H1 (cell line): ENCODE results near the gene TPD52L1. TPM values are rescaled to one million over a fixed set of nuclear protein-coding genes. Genes with fewer than 3 reads are reported as not detected.

Source experiments
- CTCF ChIA-PET: fragments of 300-600 bp; sonication (Branson Sonifier 250); formaldehyde crosslinking; loops from one replicate; lab custom pipeline; 2021; ENCODE audit not compliant: partially characterized antibody; lab: Charles Lee
- POLR2A ChIA-PET: fragments of 300-600 bp; sonication (Branson Sonifier 250); formaldehyde crosslinking; loops from one replicate; lab custom pipeline; 2021; ENCODE audit warnings: inconsistent platforms; ENCODE audit not compliant: partially characterized antibody; lab: Charles Lee
- DNase-seq, 2 experiments: peaks; one replicate each; pipeline versions ENCODE4 v3.0.0 to v3.0.0-alpha.2; 2010 to 2022; ENCODE audit warnings: low spot score in 2 of 2, low read depth in 1 of 2, mixed read lengths in 1 of 2
- FAIRE-seq: peaks from 2 replicates; lab custom pipeline; 2011; peaks lifted over from hg19 to GRCh38; lab: Jason Lieb, UNC
- H2AFZ ChIP-seq: 2 replicates; pipeline ENCODE4 v1.8.1; 2012; ENCODE audit warnings: low read length, inconsistent platforms
- H2AK5ac ChIP-seq: 2 replicates; pipeline ENCODE4 v1.6.1; 2013; ENCODE audit warnings: low read depth, low read length
- H2BK120ac ChIP-seq: replicated peaks from 2 replicates; pipeline ENCODE3; 2013; ENCODE audit warnings: low read depth, low read length, inconsistent platforms
- H2BK12ac ChIP-seq: 2 replicates; pipeline ENCODE4 v1.6.1; 2013; ENCODE audit warnings: low read depth, low read length
- H2BK15ac ChIP-seq: 2 replicates; pipeline ENCODE4 v1.6.1; 2013; ENCODE audit warnings: low read length
- H2BK20ac ChIP-seq: 2 replicates; pipeline ENCODE4 v1.6.1; 2013; ENCODE audit warnings: low read length
- H2BK5ac ChIP-seq: 2 replicates; pipeline ENCODE4 v1.6.1; 2013; ENCODE audit warnings: low read depth, low read length
- H3K14ac ChIP-seq: 2 replicates; pipeline ENCODE4 v1.6.1; 2013; ENCODE audit warnings: inconsistent platforms; ENCODE audit not compliant: insufficient read length
- H3K18ac ChIP-seq: 2 replicates; pipeline ENCODE4 v1.6.1; 2013; ENCODE audit warnings: low read length; ENCODE audit errors: extremely low read depth
- H3K23ac ChIP-seq: 2 replicates; pipeline ENCODE4 v1.6.1; 2013; ENCODE audit warnings: inconsistent platforms; ENCODE audit not compliant: insufficient read length
- H3K23me2 ChIP-seq: 2 replicates; pipeline ENCODE4 v1.6.1; 2013; ENCODE audit warnings: low read depth, low read length
- H3K27ac ChIP-seq: 2 replicates; pipeline ENCODE4 v1.6.1; 2011; ENCODE audit warnings: low read depth, low read length, inconsistent platforms
- H3K27me3 ChIP-seq, 4 experiments: replicated peaks in 1 of 4; 1 replicate in 1 of 4; 2 replicates in 3 of 4; pipeline versions ENCODE4 v1.6.1 to v1.8.1; 2011 to 2013; ENCODE audit warnings: low read length in 3 of 4, mild to moderate bottlenecking in 3 of 4, inconsistent platforms in 2 of 4, mixed read lengths in 2 of 4, moderate library complexity in 1 of 4; ENCODE audit not compliant: control insufficient read depth in 3 of 4, insufficient read depth in 3 of 4; ENCODE audit errors: extremely low read depth in 1 of 4
- H3K36me3 ChIP-seq, 4 experiments: 2 replicates each; pipeline versions ENCODE4 v1.6.1 to v1.8.1; 2011 to 2013; ENCODE audit warnings: mild to moderate bottlenecking in 4 of 4, low read length in 3 of 4, moderate library complexity in 2 of 4, control low read depth in 1 of 4, inconsistent platforms in 1 of 4; ENCODE audit not compliant: insufficient read depth in 4 of 4, control insufficient read depth in 2 of 4
- H3K4ac ChIP-seq: replicated peaks from 2 replicates; pipeline ENCODE3; 2013; ENCODE audit warnings: low read length, low read depth, mixed read lengths, inconsistent platforms; ENCODE audit not compliant: insufficient read length
- H3K4me1 ChIP-seq, 4 experiments: replicated peaks in 1 of 4; 1 replicate in 1 of 4; 2 replicates in 3 of 4; pipeline versions ENCODE4 v1.6.1 to v1.8.1; 2011 to 2013; ENCODE audit warnings: low read length in 3 of 4, inconsistent platforms in 2 of 4, mixed read lengths in 1 of 4; ENCODE audit not compliant: insufficient read depth in 4 of 4, control insufficient read depth in 3 of 4
- H3K4me2 ChIP-seq, 2 experiments: 2 replicates each; pipeline versions ENCODE4 v1.6.1 to v1.8.1; 2011 to 2013; ENCODE audit warnings: low read depth in 2 of 2, low read length in 2 of 2, control low read depth in 1 of 2, inconsistent platforms in 1 of 2, mild to moderate bottlenecking in 1 of 2; ENCODE audit not compliant: insufficient read depth in 1 of 2
- H3K4me3 ChIP-seq, 4 experiments: fragments of 200-600, 300-600 bp in 1 of 4; sonication (generic), shearing (Covaris generic), sonication (Bioruptor Twin) in 1 of 4; 2 replicates each; pipeline versions ENCODE4 v1.5.1 to v1.8.1; 2011 to 2016; ENCODE audit warnings: low read length in 4 of 4, low read depth in 3 of 4, control low read depth in 2 of 4, inconsistent platforms in 2 of 4, mild to moderate bottlenecking in 2 of 4, mixed read lengths in 1 of 4, moderate library complexity in 1 of 4; ENCODE audit not compliant: insufficient read depth in 2 of 4; ENCODE audit errors: extremely low read depth in 1 of 4
- H3K56ac ChIP-seq: replicated peaks from 2 replicates; pipeline ENCODE3; 2013; ENCODE audit warnings: low read depth, mild to moderate bottlenecking, mixed read lengths, low read length, inconsistent platforms; ENCODE audit not compliant: insufficient read length
- H3K79me1 ChIP-seq: 2 replicates; pipeline ENCODE4 v1.6.1; 2013; ENCODE audit warnings: low read depth, low read length, control low read depth
- H3K79me2 ChIP-seq, 2 experiments: 2 replicates each; pipeline versions ENCODE4 v1.6.1 to v1.8.1; 2012 to 2013; ENCODE audit warnings: low read length in 2 of 2, mild to moderate bottlenecking in 2 of 2, inconsistent platforms in 1 of 2; ENCODE audit not compliant: insufficient read depth in 2 of 2, control insufficient read depth in 1 of 2
- H3K9ac ChIP-seq, 4 experiments: replicated peaks in 1 of 4; 1 replicate in 1 of 4; 2 replicates in 3 of 4; pipeline versions ENCODE4 v1.6.1 to v1.8.1; 2011 to 2013; ENCODE audit warnings: low read depth in 3 of 4, low read length in 3 of 4, control low read depth in 2 of 4, mild to moderate bottlenecking in 2 of 4, moderate library complexity in 2 of 4, inconsistent platforms in 1 of 4; ENCODE audit errors: extremely low read depth in 1 of 4
- H3K9me3 ChIP-seq, 2 experiments: 2 replicates each; pipeline versions ENCODE4 v1.6.1 to v1.8.1; 2012 to 2013; ENCODE audit warnings: mild to moderate bottlenecking in 2 of 2, moderate library complexity in 2 of 2, control low read depth in 1 of 2, inconsistent platforms in 1 of 2, low read depth in 1 of 2, low read length in 1 of 2, mixed read lengths in 1 of 2; ENCODE audit not compliant: insufficient read depth in 2 of 2
- H4K20me1 ChIP-seq, 2 experiments: replicated peaks in 1 of 2; 2 replicates each; pipeline versions ENCODE3 to v1.8.1; 2011 to 2013; ENCODE audit warnings: inconsistent platforms in 2 of 2, low read length in 2 of 2, mild to moderate bottlenecking in 1 of 2; ENCODE audit not compliant: insufficient read depth in 2 of 2, control insufficient read depth in 1 of 2
- H4K5ac ChIP-seq: 2 replicates; pipeline ENCODE4 v1.6.1; 2013; ENCODE audit warnings: low read length, low read depth, mixed read lengths, inconsistent platforms; ENCODE audit not compliant: insufficient read length
- H4K8ac ChIP-seq: 2 replicates; pipeline ENCODE4 v1.8.0; 2013; ENCODE audit warnings: mild to moderate bottlenecking, moderate library complexity, low read length, inconsistent platforms; ENCODE audit not compliant: insufficient read depth; ENCODE audit errors: extremely low read depth
- H4K91ac ChIP-seq: replicated peaks from 2 replicates; pipeline ENCODE3; 2013; ENCODE audit warnings: low read length, mixed read lengths, inconsistent platforms; ENCODE audit not compliant: insufficient read length
- ATF3 ChIP-seq: IDR thresholded peaks from 2 replicates; pipeline ENCODE4 v1.6.1; 2011; ENCODE audit warnings: low read depth, mild to moderate bottlenecking, low read length; ENCODE audit not compliant: insufficient read depth
- BRCA1 ChIP-seq: IDR thresholded peaks from 2 replicates; pipeline ENCODE4 v1.6.1; 2012; ENCODE audit warnings: low read depth, low read length, improper control_type of control experiment
- CREB1 ChIP-seq: IDR thresholded peaks from 2 replicates; pipeline ENCODE4 v1.6.1; 2012; ENCODE audit warnings: inconsistent platforms
- MAX ChIP-seq: IDR thresholded peaks from 2 replicates; pipeline ENCODE4 v1.6.1; 2012; ENCODE audit warnings: inconsistent platforms
- TAF7 ChIP-seq: optimal IDR thresholded peaks from 2 replicates; pipeline ENCODE3; 2011; ENCODE audit warnings: low read depth, mild to moderate bottlenecking, inconsistent platforms, low read length, moderate library complexity, borderline replicate concordance
- WGBS, 2 experiments: shearing (Covaris generic) in 1 of 2; methylation state at CpG; one replicate each; pipeline versions ENCODE4 v1.1.6 to v1.1.7; 2013 to 2015; ENCODE audit warnings: low lambda C conversion rate in 2 of 2, mixed read lengths in 2 of 2, inconsistent platforms in 1 of 2, low coverage in 1 of 2, missing lambda C conversion rate in 1 of 2; ENCODE audit not compliant: insufficient replicate concordance in 2 of 2, insufficient coverage in 1 of 2, insufficient read length in 1 of 2; ENCODE audit errors: extremely low coverage in 1 of 2, missing lambda C conversion rate in 1 of 2; 5-methylcytosine and 5-hydroxymethylcytosine counted together
- polyA plus RNA-seq, 7 experiments: library from polyadenylated mRNA; depleted of rRNA in 3 of 7; stranded (reverse) in 5 of 7; unstranded in 2 of 7; fragments of >200 nt in 5 of 7; fragments of 200-250 nt in 2 of 7; gene quantifications; 1 replicate in 5 of 7; 2 replicates in 1 of 7; 4 replicates in 1 of 7; pipeline versions ENCODE4 v1.2.1 to v1.2.3, GENCODE V29; 2011 to 2013; ENCODE audit warnings: missing spikeins in 2 of 7, mixed read lengths in 2 of 7
- total RNA-seq: library from RNA; stranded (reverse); fragmentation: NEBNext Ultra II Directional; extraction: Animal tissue kit (Norgen Biotek cat#: 25700); gene quantifications from 2 replicates; pipeline ENCODE4 v1.2.1, GENCODE V29; 2021

Gene TPD52L1
- total and polyA plus RNA-seq, 2 of the 8 experiments (the other 6 are each of a cell fraction or from before 2014, with no cell fraction given), result 7.4 to 14.2 TPM

- Histone ChIP-seq H3K36me3 (no peaks in the 10 kb centered on the region), H3K23me2 (peaks cover 13% of the 10 kb centered on the region; the same call in 1 of the 2 replicates), H3K9ac (no peak overlapping the region), H3K27ac (no peak overlapping the region), H3K23ac (no peak overlapping the region), H2BK20ac (no peak overlapping the region), H4K20me1 (no peaks in the 10 kb centered on the region), H3K4me1 (peaks cover 0 to 3% (median 1%) of the 10 kb centered on the region in 4 experiments; a peak in 2 of 7 replicates), H3K4me3 (no peak overlapping the region), H4K91ac (no peak overlapping the region), H3K18ac (no peak overlapping the region), H3K56ac (no peak overlapping the region), H3K79me1 (no peaks in the 10 kb centered on the region), H3K4me2 (no peak overlapping the region), H3K27me3 (peaks cover 0 to 23% (median 14%) of the 10 kb centered on the region in 4 experiments; a peak in 6 of 7 replicates), H2BK15ac (no peak overlapping the region), H2AK5ac (no peak overlapping the region), H4K5ac (no peak overlapping the region), H3K79me2 (no peaks in the 10 kb centered on the region), H2BK12ac (no peak overlapping the region), H3K9me3 (no peaks in the 10 kb centered on the region), H2AFZ (no peak overlapping the region), H2BK5ac (no peak overlapping the region), H4K8ac (no peak overlapping the region), H3K4ac (no peak overlapping the region), H3K14ac (no peak overlapping the region), H2BK120ac (no peak overlapping the region)
- WGBS, 2 experiments, result 74% methylated on average over 3 of the region's 3 CpGs; no CpG with 5 or more reads in 1 of the 2 experiments
- ChIA-PET CTCF (no interaction called here), POLR2A (no interaction called here)
- DNase-seq (no peak), FAIRE-seq (no peak)
- TF ChIP-seq CREB1 (no peak), TAF7 (no peak), MAX (no peak), ATF3 (no peak), BRCA1 (no peak)
Observed at GRCh38 chr6:125157280-125157679, 3.7 kb downstream of the TPD52L1 start.
